ENCODE data around the gene NOPCHAP1.

The NOPCHAP1 gene

GRCh38 chr12:105020241-105020962 is 34.3 kb downstream of the NOPCHAP1 start:
- no peak for DNase-seq (ENCODE audit: low read depth, low spot score)

GRCh38 chr12:105024928-105025327 is 38.8 kb downstream of the NOPCHAP1 start:
- DNase-seq (ENCODE audit: low read depth, low spot score) = no peak

- no peak for DNase-seq (ENCODE audit: low read depth, low spot score)
These were observed 39.8 kb downstream of the NOPCHAP1 start for GRCh38 chr12:105025890-105026289.

GRCh38 chr12:105026411-105026810 is 40.3 kb downstream of the NOPCHAP1 start:
- no peak for DNase-seq (ENCODE audit: low read depth, low spot score)

DNA sequence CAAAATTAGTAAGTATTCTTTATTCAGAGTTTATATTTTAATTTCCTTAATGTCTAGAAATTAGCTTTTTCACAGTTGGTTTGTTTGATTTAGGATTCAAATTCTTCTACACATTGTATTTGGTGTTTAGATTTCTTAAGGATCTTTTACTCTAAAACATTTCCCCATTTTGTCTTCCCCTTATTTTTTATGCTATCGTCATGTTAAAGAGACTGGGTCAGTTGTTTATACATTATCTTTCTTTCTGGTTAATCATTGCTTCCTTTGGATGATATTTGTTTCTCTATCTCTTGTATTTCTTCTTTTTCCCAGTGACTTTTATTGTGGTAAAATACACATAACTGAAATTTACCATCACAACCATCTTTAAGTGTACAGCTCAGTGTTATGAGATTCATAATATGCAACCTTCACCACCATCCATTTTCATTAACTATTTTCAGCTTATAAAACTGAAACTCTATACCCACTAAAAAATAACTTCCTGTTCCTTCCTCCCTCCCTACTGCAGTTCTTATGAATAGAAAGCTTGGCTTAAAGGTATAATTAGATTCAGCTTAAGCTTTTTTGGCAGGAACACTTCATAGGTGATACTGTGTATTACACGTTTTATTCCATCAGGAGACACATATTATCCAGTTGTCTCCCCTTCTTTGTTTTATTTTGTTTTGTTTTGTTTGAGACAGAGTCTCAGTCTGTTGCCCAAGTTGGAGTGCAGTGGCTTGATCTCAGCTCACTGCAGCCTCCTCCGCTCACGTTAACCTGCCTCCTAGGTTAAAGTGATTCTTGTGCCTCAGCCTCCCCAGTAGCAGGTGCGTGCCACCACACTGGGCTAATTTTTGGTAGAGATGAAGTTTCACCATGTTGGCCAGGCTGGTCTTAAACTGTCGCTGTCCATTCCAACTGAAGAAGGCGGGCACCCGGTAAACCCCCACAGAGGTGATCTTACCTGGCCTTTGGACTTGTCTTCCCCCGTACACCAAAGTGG is 45.0 kb downstream of the NOPCHAP1 start:
- DNase-seq (ENCODE audit: low read depth, low spot score) = no peak

GRCh38 chr12:105032703-105033357 is 46.7 kb downstream of the NOPCHAP1 start:
- no peak for DNase-seq (ENCODE audit: low read depth, low spot score)

DNA sequence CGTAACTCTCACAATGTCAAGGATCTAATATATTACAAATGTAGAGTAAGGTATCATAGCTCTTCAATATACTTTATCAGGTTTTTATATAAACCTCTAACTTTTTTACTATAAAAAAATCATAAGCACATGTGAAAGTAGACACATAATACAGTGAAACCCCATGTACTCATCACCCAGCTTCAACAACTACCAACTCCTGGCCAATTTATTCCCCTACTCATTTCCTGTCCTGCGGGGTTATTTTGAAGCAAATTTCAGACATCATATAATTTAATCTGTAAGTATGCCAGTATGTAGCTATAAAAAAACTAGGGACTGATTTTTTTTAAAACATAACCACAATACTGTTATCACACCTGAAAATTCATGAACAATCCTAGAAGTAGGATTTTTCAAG is 47.7 kb downstream of the NOPCHAP1 start:
- no peak for DNase-seq (ENCODE audit: low read depth, low spot score)
